HG03103 (cell line): Measurements from ENCODE around the gene CREB5.

ENCODE experiments used
- ATAC-seq: cut with Tn5 transposase; IDR thresholded peaks from one replicate; pipeline ENCODE4 v1.9.1; 2021; ENCODE audit warnings: low read depth; ENCODE audit not compliant: unreplicated experiment

The CREB5 gene

GRCh38 chr7:28406192-28406591 is 6.1 kb upstream of the CREB5 start:
- no peak for ATAC-seq

- no peak for ATAC-seq
Measured at GRCh38 chr7:28407651-28408050, 4.7 kb upstream of the CREB5 start.

GRCh38 chr7:28408105-28408959 is 4.0 kb upstream of the CREB5 start:
- no peak for ATAC-seq

GRCh38 chr7:28408960-28409715 is 3.2 kb upstream of the CREB5 start:
- ATAC-seq = peak; percentile 51

- ATAC-seq = peak; percentile 7
Measured at GRCh38 chr7:28409716-28410627, 2.3 kb upstream of the CREB5 start.

GRCh38 chr7:28410628-28411531 is 1.4 kb upstream of the CREB5 start:
- ATAC-seq = no peak

GRCh38 chr7:28413011-28413410 is 693 bp downstream of the CREB5 start:
- ATAC-seq = no peak

GRCh38 chr7:28414453-28414852 is 2.1 kb downstream of the CREB5 start:
- no peak for ATAC-seq

GRCh38 chr7:28417321-28417940 is 5.1 kb downstream of the CREB5 start:
- no peak for ATAC-seq

- ATAC-seq = no peak
Measured at GRCh38 chr7:28418311-28418710, 6.0 kb downstream of the CREB5 start.

- no peak for ATAC-seq
Measured at GRCh38 chr7:28418966-28419365, 6.6 kb downstream of the CREB5 start.

GRCh38 chr7:28419716-28420115 is 7.4 kb downstream of the CREB5 start:
- no peak for ATAC-seq

GRCh38 chr7:28423112-28423511 is 10.8 kb downstream of the CREB5 start:
- no peak for ATAC-seq

GRCh38 chr7:28423918-28424514 is 11.7 kb downstream of the CREB5 start:
- no peak for ATAC-seq

- ATAC-seq = no peak
Measured at GRCh38 chr7:28425496-28425895, 13.2 kb downstream of the CREB5 start.

GRCh38 chr7:28427236-28427635 is 14.9 kb downstream of the CREB5 start:
- no peak for ATAC-seq

GRCh38 chr7:28430616-28431015 is 18.3 kb downstream of the CREB5 start:
- no peak for ATAC-seq

- no peak for ATAC-seq
Measured at GRCh38 chr7:28432105-28432504, 19.8 kb downstream of the CREB5 start.

- ATAC-seq = no peak
Measured at GRCh38 chr7:28433039-28433438, 20.7 kb downstream of the CREB5 start.
